Osteoblast (primary cell): ENCODE measurements around the gene AFF3. TPM values are rescaled to one million over a fixed set of nuclear protein-coding genes. Genes with fewer than 3 reads are reported as not detected.

Source experiments
- DNase-seq: peaks from one replicate; pipeline ENCODE4 v3.0.0; 2011; ENCODE audit warnings: low spot score, mixed read lengths; ENCODE audit not compliant: insufficient read length; ENCODE audit errors: missing footprints
- H2AFZ ChIP-seq: 2 replicates; pipeline ENCODE4 v1.6.0; 2011; ENCODE audit warnings: mild to moderate bottlenecking, low read length
- H3K27ac ChIP-seq: 2 replicates; pipeline ENCODE4 v1.5.1; 2011; ENCODE audit warnings: mild to moderate bottlenecking, low read depth, low read length, moderate library complexity
- H3K27me3 ChIP-seq: 2 replicates; pipeline ENCODE4 v1.6.0; 2012; ENCODE audit warnings: mild to moderate bottlenecking, control low read depth, inconsistent platforms, low read length, moderate library complexity; ENCODE audit not compliant: insufficient read depth
- H3K36me3 ChIP-seq: 2 replicates; pipeline ENCODE4 v1.5.1; 2011; ENCODE audit warnings: mild to moderate bottlenecking, low read length, control low read depth, moderate library complexity; ENCODE audit not compliant: insufficient read depth
- H3K4me1 ChIP-seq: 2 replicates; pipeline ENCODE4 v1.5.1; 2011; ENCODE audit warnings: mild to moderate bottlenecking, low read length, control low read depth, moderate library complexity; ENCODE audit not compliant: insufficient read depth
- H3K4me2 ChIP-seq: 2 replicates; pipeline ENCODE4 v1.6.0; 2011; ENCODE audit warnings: mild to moderate bottlenecking, low read length; ENCODE audit not compliant: insufficient read depth
- H3K4me3 ChIP-seq: fragments of 200-600 bp; sonication (generic); 3 replicates; pipeline ENCODE4 v1.5.1; 2012; ENCODE audit warnings: mild to moderate bottlenecking, low read length, inconsistent platforms; ENCODE audit not compliant: insufficient read depth
- H3K79me2 ChIP-seq: 2 replicates; pipeline ENCODE4 v1.6.0; 2012; ENCODE audit warnings: mild to moderate bottlenecking, low read length, control low read depth, inconsistent platforms; ENCODE audit not compliant: insufficient read depth
- H3K9me3 ChIP-seq: 2 replicates; pipeline ENCODE4 v1.5.1; 2011; ENCODE audit warnings: low read depth, low read length, control low read depth
- H4K20me1 ChIP-seq: 2 replicates; pipeline ENCODE4 v1.6.0; 2012; ENCODE audit warnings: mild to moderate bottlenecking, low read length, control low read depth; ENCODE audit not compliant: insufficient read depth
- CTCF ChIP-seq: IDR thresholded peaks from 2 replicates; pipeline ENCODE4 v1.5.1; 2011; ENCODE audit warnings: mild to moderate bottlenecking, low read depth, low read length, moderate library complexity; ENCODE audit errors: extremely low read depth
- total RNA-seq: library from RNA; depleted of rRNA; stranded (reverse); fragments of >200 nt; gene quantifications from 2 replicates; pipeline ENCODE4 v1.2.3, GENCODE V29; 2012

Gene AFF3
- total RNA-seq, 1 donor, result 4.3 TPM

GRCh38 chr2:99756059-99756458, 386.3 kb downstream of the AFF3 start:
- H3K27me3 ChIP-seq, result no peaks in the 10 kb centered on the region
- TF ChIP-seq CTCF, result no peak
- H3K36me3 ChIP-seq, result no peaks in the 10 kb centered on the region
- H2AFZ ChIP-seq, result no peak overlapping the region
- H3K4me3 ChIP-seq, result no peak overlapping the region
- no peaks in the 10 kb centered on the region for H4K20me1 ChIP-seq
- no peaks in the 10 kb centered on the region for H3K79me2 ChIP-seq
- DNase-seq, result no peak
- H3K9me3 ChIP-seq, result no peaks in the 10 kb centered on the region
- H3K27ac ChIP-seq, result no peak overlapping the region
- peaks cover 13% of the 10 kb centered on the region for H3K4me1 ChIP-seq
- H3K4me2 ChIP-seq, result no peak overlapping the region

DNA sequence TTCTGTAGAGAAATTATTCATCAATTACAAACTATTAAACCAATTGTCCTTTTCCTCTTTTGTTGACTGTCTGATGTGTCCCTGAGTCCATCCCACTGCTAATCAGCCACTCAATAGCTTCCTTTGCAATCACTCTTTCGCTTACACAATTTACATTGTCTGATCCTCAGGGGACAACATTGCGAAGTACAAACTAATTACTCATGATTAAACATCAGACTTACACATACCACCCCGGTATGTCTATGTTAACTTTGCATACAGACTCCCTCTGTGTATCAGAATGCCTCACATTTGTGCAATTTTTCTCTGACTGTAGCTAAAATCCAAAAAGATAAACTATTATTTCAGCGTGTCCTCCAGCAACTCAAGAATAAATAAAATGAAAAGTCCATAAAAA, 388.2 kb downstream of the AFF3 start:
- Histone ChIP-seq H4K20me1 (no peaks in the 10 kb centered on the region), H3K79me2 (no peaks in the 10 kb centered on the region), H3K27me3 (no peaks in the 10 kb centered on the region), H3K4me1 (peaks cover 13% of the 10 kb centered on the region), H3K9me3 (no peaks in the 10 kb centered on the region), H3K36me3 (no peaks in the 10 kb centered on the region), H3K27ac (no peak overlapping the region), H3K4me2 (peak overlapping the region; percentile 47), H2AFZ (no peak overlapping the region), H3K4me3 (no peak overlapping the region)
- no peak for TF ChIP-seq CTCF
- no peak for DNase-seq

- no peak for TF ChIP-seq CTCF
- Histone ChIP-seq H3K27me3 (no peaks in the 10 kb centered on the region), H3K4me3 (no peak overlapping the region), H3K4me2 (no peak overlapping the region), H3K27ac (no peak overlapping the region), H3K9me3 (no peaks in the 10 kb centered on the region), H3K36me3 (no peaks in the 10 kb centered on the region), H2AFZ (no peak overlapping the region), H4K20me1 (no peaks in the 10 kb centered on the region), H3K4me1 (peaks cover 13% of the 10 kb centered on the region), H3K79me2 (no peaks in the 10 kb centered on the region)
- no peak for DNase-seq
These were observed 388.9 kb downstream of the AFF3 start for GRCh38 chr2:99753505-99753904.

DNA sequence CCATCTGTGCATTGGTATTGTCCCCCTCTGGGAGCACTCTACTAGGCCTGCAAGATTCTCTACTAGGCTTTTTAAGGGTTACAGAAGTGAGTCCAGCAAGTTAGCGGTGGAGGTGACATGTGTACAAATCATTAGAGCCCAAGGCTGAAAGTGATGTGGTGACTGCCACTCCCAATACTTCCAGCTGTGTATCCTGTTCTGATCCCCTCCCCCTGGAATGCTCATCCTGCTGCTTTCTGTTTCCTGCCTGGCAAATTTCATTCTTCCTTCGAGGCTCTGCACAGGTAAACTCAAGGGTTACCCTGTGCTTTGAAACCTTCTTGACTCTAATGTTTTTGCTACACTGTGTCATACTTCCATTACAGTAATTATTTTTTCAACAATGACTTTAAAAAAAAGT, 394.0 kb downstream of the AFF3 start:
- no peaks in the 10 kb centered on the region for H3K4me1 ChIP-seq
- no peak overlapping the region for H2AFZ ChIP-seq
- no peaks in the 10 kb centered on the region for H3K36me3 ChIP-seq
- H3K27me3 ChIP-seq, result no peaks in the 10 kb centered on the region
- DNase-seq, result no peak
- no peak for TF ChIP-seq CTCF
- no peak overlapping the region for H3K4me2 ChIP-seq
- H3K9me3 ChIP-seq, result no peaks in the 10 kb centered on the region
- no peaks in the 10 kb centered on the region for H3K79me2 ChIP-seq
- H4K20me1 ChIP-seq, result no peaks in the 10 kb centered on the region
- H3K4me3 ChIP-seq, result no peak overlapping the region
- no peak overlapping the region for H3K27ac ChIP-seq
